NT2/D1 (cell line): Measurements from ENCODE around the gene VEZF1.

ENCODE experiments used
- SUZ12 ChIP-seq: IDR thresholded peaks from 2 replicates; pipeline ENCODE4 v1.6.1; 2011; ENCODE audit not compliant: insufficient read length, insufficient read depth; ENCODE audit errors: extremely low read depth
- YY1 ChIP-seq: IDR thresholded peaks from 2 replicates; pipeline ENCODE4 v1.6.1; 2011; ENCODE audit not compliant: insufficient read length, insufficient read depth
- ZNF274 ChIP-seq: IDR thresholded peaks from 2 replicates; pipeline ENCODE4 v1.6.1; 2011; ENCODE audit warnings: mild to moderate bottlenecking, low read depth, low read length

DNA sequence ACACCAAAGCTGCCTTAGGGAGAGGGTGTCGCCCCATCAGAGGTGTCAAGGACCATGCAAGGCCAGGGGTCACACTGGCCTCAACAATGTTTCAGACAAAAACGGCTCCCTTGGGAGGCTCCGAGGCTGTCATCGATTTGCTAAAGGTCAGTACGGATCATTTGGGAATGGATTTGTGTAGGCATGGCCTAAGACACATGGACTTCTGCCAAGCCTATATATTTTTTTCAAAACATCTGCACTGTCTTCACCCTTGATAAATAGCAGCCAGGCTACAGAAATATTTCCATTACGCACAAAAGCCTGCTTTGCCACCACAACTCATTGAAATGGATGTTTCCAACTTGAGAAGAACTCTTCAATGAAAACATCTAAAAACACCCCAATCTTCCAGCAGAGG lies 43.1 kb downstream of the VEZF1 start:
- TF ChIP-seq YY1 = no peak
- no peak for TF ChIP-seq SUZ12
- TF ChIP-seq ZNF274 = no peak
